HepG2 (cell line): ENCODE data around the gene AHCY. TPM values are rescaled to one million over a fixed set of nuclear protein-coding genes. Genes with fewer than 3 reads are reported as not detected.

Experiments
- AKAP8 ChIP-seq: sonication (generic); formaldehyde crosslinking; IDR thresholded peaks from 2 replicates; pipeline ENCODE4 v1.5.1; 2020; ENCODE audit warnings: mild to moderate bottlenecking, missing genetic modification reagents
- ATF7 ChIP-seq, 2 experiments: fragments of 450-650 bp in 1 of 2; sonication (generic) in 1 of 2; formaldehyde crosslinking in 1 of 2; IDR thresholded peaks; 2 replicates each; pipeline versions ENCODE4 v1.4.0 to v1.6.1; 2016 to 2020; ENCODE audit warnings: antibody characterized with exemption in 1 of 2, mild to moderate bottlenecking in 1 of 2, missing genetic modification reagents in 1 of 2
- MTF1 ChIP-seq: sonication (generic); formaldehyde crosslinking; IDR thresholded peaks from 2 replicates; pipeline ENCODE4 v1.5.0; 2020; ENCODE audit warnings: missing genetic modification reagents
- PHF21A ChIP-seq: sonication (generic); formaldehyde crosslinking; IDR thresholded peaks from 2 replicates; pipeline ENCODE4 v1.5.0; 2020; ENCODE audit warnings: mild to moderate bottlenecking, missing genetic modification reagents
- SMC3 ChIP-seq: IDR thresholded peaks from 2 replicates; pipeline ENCODE4 v1.6.1; 2011; ENCODE audit warnings: low read length, improper control_type of control experiment
- STAT5B ChIP-seq: sonication (generic); formaldehyde crosslinking; IDR thresholded peaks from 2 replicates; pipeline ENCODE4 v1.4.0; 2020; ENCODE audit warnings: missing genetic modification reagents
- TCF7L2 ChIP-seq: IDR thresholded peaks from 2 replicates; pipeline ENCODE4 v1.6.1; 2011; ENCODE audit warnings: mild to moderate bottlenecking, low read depth, low read length, moderate library complexity
- ZBTB1 ChIP-seq: sonication (generic); formaldehyde crosslinking; IDR thresholded peaks from 2 replicates; pipeline ENCODE4 v1.4.0; 2020; ENCODE audit warnings: missing genetic modification reagents, borderline replicate concordance
- ZNF333 ChIP-seq: sonication (generic); formaldehyde crosslinking; IDR thresholded peaks from 2 replicates; pipeline ENCODE4 v1.4.0; 2020; ENCODE audit warnings: mild to moderate bottlenecking, missing genetic modification reagents, borderline replicate concordance
- ZNF557 ChIP-seq: sonication (generic); formaldehyde crosslinking; IDR thresholded peaks from 2 replicates; pipeline ENCODE4 v1.4.0; 2020; ENCODE audit warnings: missing genetic modification reagents
- polyA plus RNA-seq, 8 experiments: library from polyadenylated mRNA; depleted of rRNA in 3 of 8; stranded (reverse) in 7 of 8; unstranded in 1 of 8; fragments of >200 nt; fragmentation: Illumina TruSeq in 4 of 8; extraction: Trizol in 4 of 8; gene quantifications; 2 replicates each; pipeline versions ENCODE4 v1.2.1 to v1.2.3, GENCODE V29; 2011 to 2016; ENCODE audit warnings: low read depth in 4 of 8, missing spikeins in 1 of 8, mixed read lengths in 1 of 8; ENCODE audit not compliant: insufficient read depth in 1 of 8
- total RNA-seq, 5 experiments: library from RNA; depleted of rRNA; stranded (reverse); fragments of >200 nt; fragmentation: Illumina TruSeq; extraction: Trizol; gene quantifications; 2 replicates each; pipeline ENCODE4 v1.2.3, GENCODE V29; 2016; ENCODE audit warnings: low read depth in 1 of 5
- TF ChIP-seq, protein P1 (sequence below): sonication (generic); formaldehyde crosslinking; IDR thresholded peaks from 2 replicates; pipeline ENCODE4 v1.5.1; 2020; ENCODE audit warnings: missing genetic modification reagents, mild to moderate bottlenecking, borderline replicate concordance
- TF ChIP-seq, protein P2 (sequence below): sonication (generic); formaldehyde crosslinking; IDR thresholded peaks from 2 replicates; pipeline ENCODE4 v1.4.0; 2020; ENCODE audit warnings: mild to moderate bottlenecking, low read depth, missing genetic modification reagents
- TF ChIP-seq, protein P3 (sequence below): conservative IDR thresholded peaks from 2 replicates; pipeline ENCODE4 v1.6.1; 2018; ENCODE audit warnings: missing genetic modification reagents
- TF ChIP-seq, protein P4 (sequence below): sonication (generic); formaldehyde crosslinking; IDR thresholded peaks from 2 replicates; pipeline ENCODE4 v1.9.0; 2022; ENCODE audit warnings: missing genetic modification reagents, mild to moderate bottlenecking, borderline replicate concordance
- TF ChIP-seq, protein P5 (sequence below): sonication (generic); formaldehyde crosslinking; IDR thresholded peaks from 2 replicates; pipeline ENCODE4 v1.8.0; 2023; ENCODE audit warnings: mild to moderate bottlenecking, missing genetic modification reagents
- TF ChIP-seq, protein P6 (sequence below): sonication (generic); formaldehyde crosslinking; IDR thresholded peaks from 2 replicates; pipeline ENCODE4 v1.5.1; 2020; ENCODE audit warnings: missing genetic modification reagents, mild to moderate bottlenecking, borderline replicate concordance
- TF ChIP-seq, protein P7 (sequence below): sonication (generic); formaldehyde crosslinking; IDR thresholded peaks from 2 replicates; pipeline ENCODE4 v1.5.1; 2020; ENCODE audit warnings: mild to moderate bottlenecking, missing genetic modification reagents

AHCY gene
- total and polyA plus RNA-seq, 2 of the 13 experiments (the other 11 are each of a cell fraction or from before 2014, with no cell fraction given), result 407 to 419 TPM

DNA sequence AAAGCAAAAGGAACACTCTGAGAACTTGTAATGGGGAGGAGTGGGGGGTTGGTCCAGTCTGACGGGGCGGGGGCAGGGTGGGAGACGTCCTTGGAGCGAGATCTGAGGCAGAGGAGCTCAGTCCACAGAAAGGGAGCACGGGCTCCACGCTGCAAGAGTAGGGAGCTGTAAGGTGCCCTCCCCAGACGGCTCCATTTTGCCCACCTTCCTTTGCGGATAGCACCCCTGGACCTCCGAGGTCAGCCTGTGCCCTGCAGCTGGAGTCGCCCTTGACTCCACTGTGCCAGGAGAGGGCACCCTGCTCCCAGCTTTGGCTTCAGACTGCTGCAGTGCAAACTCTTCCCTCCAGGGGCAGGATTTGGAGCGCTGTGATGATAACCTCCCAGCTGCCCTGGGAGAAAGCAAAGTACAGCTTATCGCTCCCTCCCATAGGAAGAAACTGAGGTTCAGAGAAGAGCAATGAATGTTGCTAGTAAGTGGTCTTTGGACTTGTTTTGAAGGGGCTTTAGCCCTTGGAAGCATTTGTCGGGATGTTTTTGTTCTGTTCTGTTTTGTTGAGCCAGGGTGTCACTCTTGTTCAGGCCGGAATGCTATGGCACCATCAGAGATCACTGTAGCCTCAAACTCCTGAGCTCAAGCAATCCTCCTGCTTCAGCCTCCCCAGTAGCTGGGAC is 9.5 kb upstream of the AHCY start (continued):
- TF ChIP-seq, protein P1, sequence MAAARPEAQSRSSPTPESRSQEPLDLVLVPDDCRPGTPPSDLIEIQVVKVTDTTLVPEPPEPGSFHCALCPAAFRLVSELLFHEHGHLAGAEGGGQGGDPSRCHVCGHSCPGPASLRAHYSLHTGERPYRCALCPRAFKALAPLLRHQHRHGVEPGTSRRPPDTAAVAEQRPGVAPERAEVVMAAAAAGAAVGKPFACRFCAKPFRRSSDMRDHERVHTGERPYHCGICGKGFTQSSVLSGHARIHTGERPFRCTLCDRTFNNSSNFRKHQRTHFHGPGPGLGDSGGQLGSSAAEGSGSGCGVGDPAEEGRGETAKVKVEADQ (CRISPR knock-in tag), result no peak; the same call in none of the 2 replicates
- TF ChIP-seq TCF7L2, result no peak
- TF ChIP-seq, protein P2, sequence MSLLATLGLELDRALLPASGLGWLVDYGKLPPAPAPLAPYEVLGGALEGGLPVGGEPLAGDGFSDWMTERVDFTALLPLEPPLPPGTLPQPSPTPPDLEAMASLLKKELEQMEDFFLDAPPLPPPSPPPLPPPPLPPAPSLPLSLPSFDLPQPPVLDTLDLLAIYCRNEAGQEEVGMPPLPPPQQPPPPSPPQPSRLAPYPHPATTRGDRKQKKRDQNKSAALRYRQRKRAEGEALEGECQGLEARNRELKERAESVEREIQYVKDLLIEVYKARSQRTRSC (CRISPR knock-in tag), result no peak; the same call in 1 of the 2 replicates
- 0 out of 2 replicates have a peak, but pooled peaks have one; percentile 74 for TF ChIP-seq ZBTB1 (CRISPR knock-in tag)
- 0 out of 2 replicates have a peak, but pooled peaks have one; percentile 46 for TF ChIP-seq ZNF557
- TF ChIP-seq, protein P3, sequence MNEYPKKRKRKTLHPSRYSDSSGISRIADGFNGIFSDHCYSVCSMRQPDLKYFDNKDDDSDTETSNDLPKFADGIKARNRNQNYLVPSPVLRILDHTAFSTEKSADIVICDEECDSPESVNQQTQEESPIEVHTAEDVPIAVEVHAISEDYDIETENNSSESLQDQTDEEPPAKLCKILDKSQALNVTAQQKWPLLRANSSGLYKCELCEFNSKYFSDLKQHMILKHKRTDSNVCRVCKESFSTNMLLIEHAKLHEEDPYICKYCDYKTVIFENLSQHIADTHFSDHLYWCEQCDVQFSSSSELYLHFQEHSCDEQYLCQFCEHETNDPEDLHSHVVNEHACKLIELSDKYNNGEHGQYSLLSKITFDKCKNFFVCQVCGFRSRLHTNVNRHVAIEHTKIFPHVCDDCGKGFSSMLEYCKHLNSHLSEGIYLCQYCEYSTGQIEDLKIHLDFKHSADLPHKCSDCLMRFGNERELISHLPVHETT (CRISPR knock-in tag), result peak; percentile 24; the same call in 1 of the 2 replicates
- peak; percentile 68; the same call in 1 of the 2 replicates for TF ChIP-seq STAT5B (CRISPR knock-in tag)
- TF ChIP-seq, protein P4, sequence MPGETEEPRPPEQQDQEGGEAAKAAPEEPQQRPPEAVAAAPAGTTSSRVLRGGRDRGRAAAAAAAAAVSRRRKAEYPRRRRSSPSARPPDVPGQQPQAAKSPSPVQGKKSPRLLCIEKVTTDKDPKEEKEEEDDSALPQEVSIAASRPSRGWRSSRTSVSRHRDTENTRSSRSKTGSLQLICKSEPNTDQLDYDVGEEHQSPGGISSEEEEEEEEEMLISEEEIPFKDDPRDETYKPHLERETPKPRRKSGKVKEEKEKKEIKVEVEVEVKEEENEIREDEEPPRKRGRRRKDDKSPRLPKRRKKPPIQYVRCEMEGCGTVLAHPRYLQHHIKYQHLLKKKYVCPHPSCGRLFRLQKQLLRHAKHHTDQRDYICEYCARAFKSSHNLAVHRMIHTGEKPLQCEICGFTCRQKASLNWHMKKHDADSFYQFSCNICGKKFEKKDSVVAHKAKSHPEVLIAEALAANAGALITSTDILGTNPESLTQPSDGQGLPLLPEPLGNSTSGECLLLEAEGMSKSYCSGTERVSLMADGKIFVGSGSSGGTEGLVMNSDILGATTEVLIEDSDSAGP, result peak; percentile 91
- TF ChIP-seq ZNF333 (CRISPR knock-in tag), result no peak
- peak; percentile 100 for TF ChIP-seq SMC3
- peak; percentile 89 for TF ChIP-seq PHF21A (CRISPR knock-in tag)
- no peak for TF ChIP-seq ATF7 (IDR thresholded peaks at IDR 0.05)
- TF ChIP-seq ATF7 (CRISPR knock-in tag; IDR thresholded peaks at IDR 0.05), result no peak
- TF ChIP-seq, protein P5, sequence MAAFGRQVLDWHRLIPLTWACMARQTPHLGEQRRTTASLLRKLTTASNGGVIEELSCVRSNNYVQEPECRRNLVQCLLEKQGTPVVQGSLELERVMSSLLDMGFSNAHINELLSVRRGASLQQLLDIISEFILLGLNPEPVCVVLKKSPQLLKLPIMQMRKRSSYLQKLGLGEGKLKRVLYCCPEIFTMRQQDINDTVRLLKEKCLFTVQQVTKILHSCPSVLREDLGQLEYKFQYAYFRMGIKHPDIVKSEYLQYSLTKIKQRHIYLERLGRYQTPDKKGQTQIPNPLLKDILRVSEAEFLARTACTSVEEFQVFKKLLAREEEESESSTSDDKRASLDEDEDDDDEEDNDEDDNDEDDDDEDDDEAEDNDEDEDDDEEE (CRISPR knock-in tag), result peak; percentile 76; the same call in 1 of the 2 replicates
- TF ChIP-seq, protein P6, sequence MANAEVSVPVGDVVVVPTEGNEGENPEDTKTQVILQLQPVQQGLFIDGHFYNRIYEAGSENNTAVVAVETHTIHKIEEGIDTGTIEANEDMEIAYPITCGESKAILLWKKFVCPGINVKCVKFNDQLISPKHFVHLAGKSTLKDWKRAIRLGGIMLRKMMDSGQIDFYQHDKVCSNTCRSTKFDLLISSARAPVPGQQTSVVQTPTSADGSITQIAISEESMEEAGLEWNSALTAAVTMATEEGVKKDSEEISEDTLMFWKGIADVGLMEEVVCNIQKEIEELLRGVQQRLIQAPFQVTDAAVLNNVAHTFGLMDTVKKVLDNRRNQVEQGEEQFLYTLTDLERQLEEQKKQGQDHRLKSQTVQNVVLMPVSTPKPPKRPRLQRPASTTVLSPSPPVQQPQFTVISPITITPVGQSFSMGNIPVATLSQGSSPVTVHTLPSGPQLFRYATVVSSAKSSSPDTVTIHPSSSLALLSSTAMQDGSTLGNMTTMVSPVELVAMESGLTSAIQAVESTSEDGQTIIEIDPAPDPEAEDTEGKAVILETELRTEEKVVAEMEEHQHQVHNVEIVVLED (CRISPR knock-in tag), result peak; percentile 49; the same call in 1 of the 2 replicates
- 0 out of 2 replicates have a peak, but pooled peaks have one; percentile 49 for TF ChIP-seq AKAP8 (CRISPR knock-in tag)
- no peak; the same call in 1 of the 2 replicates for TF ChIP-seq MTF1 (CRISPR knock-in tag)
- TF ChIP-seq, protein P7, sequence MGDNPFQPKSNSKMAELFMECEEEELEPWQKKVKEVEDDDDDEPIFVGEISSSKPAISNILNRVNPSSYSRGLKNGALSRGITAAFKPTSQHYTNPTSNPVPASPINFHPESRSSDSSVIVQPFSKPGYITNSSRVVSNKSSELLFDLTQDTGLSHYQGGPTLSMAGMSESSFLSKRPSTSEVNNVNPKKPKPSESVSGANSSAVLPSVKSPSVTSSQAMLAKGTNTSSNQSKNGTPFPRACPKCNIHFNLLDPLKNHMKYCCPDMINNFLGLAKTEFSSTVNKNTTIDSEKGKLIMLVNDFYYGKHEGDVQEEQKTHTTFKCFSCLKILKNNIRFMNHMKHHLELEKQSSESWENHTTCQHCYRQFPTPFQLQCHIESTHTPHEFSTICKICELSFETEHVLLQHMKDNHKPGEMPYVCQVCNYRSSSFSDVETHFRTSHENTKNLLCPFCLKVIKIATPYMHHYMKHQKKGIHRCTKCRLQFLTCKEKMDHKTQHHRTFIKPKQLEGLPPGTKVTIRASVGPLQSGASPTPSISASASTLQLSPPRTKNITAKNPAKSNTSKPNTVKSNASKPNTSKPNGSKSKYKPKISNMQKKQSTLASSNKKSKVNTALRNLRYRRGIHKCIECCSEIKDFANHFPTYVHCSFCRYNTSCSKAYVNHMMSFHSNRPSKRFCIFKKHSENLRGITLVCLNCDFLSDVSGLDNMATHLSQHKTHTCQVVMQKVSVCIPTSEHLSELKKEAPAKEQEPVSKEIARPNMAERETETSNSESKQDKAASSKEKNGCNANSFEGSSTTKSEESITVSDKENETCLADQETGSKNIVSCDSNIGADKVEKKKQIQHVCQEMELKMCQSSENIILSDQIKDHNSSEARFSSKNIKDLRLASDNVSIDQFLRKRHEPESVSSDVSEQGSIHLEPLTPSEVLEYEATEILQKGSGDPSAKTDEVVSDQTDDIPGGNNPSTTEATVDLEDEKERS, result peak; percentile 96
